ENCODE results near the gene SSNA1. TPM values are rescaled to one million over a fixed set of nuclear protein-coding genes. Genes with fewer than 3 reads are reported as not detected.

The SSNA1 gene
- total and polyA plus RNA-seq, 2 experiments from 2014 or later: 64.5 to 110 TPM

DNA sequence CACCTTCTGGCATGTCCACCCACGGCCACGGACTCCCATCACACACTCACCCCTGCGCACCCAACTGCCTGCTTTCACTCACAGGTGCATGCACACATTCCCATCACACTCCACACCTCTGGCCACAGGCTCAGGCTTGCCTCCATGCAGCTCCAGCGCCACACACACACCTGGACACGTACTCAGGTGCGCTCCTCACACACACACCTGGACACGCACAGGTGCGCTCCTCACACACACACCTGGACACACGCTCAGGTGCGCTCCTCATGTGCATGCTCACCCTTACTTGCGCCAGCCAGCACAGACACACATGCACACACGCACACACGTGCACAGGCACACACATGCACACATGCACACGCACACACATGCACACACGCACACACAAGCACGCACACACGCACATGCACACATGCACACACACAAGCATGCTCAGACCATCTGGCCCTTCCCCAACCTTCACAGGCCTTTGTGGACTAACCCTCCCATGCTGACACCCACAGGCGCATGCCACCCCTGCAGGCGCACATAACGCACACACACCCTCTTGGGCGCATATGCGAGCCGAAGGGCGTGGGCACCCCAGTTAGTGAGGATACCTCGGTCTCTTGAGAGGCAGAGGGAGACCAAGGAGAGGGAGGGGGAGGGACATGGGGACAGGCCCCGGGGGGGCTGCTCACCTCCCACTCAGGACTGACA lies 41.2 kb upstream of the SSNA1 start:
- Histone ChIP-seq H3K9me3 (ENCODE audit: low read depth) (no peaks in the 10 kb centered on the region), H3K4me3 (no peak overlapping the region), H3K27ac (no peak overlapping the region), H3K27me3 (peaks cover 68% of the 10 kb centered on the region), H3K4me1 (ENCODE audit: low read depth) (no peaks in the 10 kb centered on the region), H3K36me3 (no peaks in the 10 kb centered on the region)
- TF ChIP-seq, protein P1, sequence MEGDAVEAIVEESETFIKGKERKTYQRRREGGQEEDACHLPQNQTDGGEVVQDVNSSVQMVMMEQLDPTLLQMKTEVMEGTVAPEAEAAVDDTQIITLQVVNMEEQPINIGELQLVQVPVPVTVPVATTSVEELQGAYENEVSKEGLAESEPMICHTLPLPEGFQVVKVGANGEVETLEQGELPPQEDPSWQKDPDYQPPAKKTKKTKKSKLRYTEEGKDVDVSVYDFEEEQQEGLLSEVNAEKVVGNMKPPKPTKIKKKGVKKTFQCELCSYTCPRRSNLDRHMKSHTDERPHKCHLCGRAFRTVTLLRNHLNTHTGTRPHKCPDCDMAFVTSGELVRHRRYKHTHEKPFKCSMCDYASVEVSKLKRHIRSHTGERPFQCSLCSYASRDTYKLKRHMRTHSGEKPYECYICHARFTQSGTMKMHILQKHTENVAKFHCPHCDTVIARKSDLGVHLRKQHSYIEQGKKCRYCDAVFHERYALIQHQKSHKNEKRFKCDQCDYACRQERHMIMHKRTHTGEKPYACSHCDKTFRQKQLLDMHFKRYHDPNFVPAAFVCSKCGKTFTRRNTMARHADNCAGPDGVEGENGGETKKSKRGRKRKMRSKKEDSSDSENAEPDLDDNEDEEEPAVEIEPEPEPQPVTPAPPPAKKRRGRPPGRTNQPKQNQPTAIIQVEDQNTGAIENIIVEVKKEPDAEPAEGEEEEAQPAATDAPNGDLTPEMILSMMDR (IDR thresholded peaks at IDR 0.05; ENCODE audit: low read depth, low read length): no peak
- DNase-seq (ENCODE audit: low read depth in 1 of 2, low spot score in 1 of 2): no peak

DNA sequence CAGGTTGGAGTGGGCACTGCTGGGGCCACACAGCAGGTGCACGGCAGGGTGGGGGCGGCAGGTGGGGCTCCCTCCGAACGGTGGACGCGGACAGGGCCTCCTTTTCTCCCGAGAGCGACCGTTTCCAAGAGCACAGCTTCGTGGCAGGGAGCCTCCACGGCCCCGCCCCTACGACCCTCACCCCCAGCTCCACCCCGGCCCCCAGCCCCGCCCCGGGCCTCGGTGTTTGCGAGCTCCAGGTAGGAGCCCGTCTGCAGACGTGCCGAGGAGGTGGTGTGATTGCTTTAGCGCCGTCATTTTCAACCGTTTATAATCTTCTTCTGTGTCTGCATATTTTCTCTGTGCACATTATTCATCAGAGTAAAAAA lies 40.7 kb upstream of the SSNA1 start:
- no peak for DNase-seq (ENCODE audit: low read depth in 1 of 2, low spot score in 1 of 2)
- TF ChIP-seq, protein P1 (IDR thresholded peaks at IDR 0.05; ENCODE audit: low read depth, low read length): no peak
- Histone ChIP-seq H3K4me1 (ENCODE audit: low read depth) (no peaks in the 10 kb centered on the region), H3K27me3 (peaks cover 65% of the 10 kb centered on the region), H3K27ac (no peak overlapping the region), H3K36me3 (no peaks in the 10 kb centered on the region), H3K9me3 (ENCODE audit: low read depth) (no peaks in the 10 kb centered on the region), H3K4me3 (no peak overlapping the region)

DNA sequence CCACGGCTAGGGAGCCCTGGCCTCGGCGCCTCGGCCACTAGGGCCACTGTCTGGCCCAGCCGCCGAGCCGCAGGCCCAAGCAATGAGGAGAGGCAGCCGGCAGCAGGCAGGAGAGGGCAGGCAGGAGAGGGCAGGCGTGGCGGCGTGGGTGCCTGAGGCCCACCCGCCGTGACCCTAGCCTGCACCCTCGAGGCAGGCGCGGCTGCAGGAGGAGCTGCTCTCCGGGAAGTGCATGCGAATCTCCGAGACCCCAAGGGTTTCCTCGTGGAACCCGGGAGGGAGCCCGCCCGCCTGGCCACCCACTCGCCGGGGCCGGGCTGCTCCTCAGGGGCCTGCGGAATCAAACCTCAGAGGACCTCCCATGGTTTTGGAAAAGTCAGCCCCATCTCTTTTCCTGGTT lies 40.2 kb upstream of the SSNA1 start:
- peaks cover 61% of the 10 kb centered on the region for H3K27me3 ChIP-seq
- no peaks in the 10 kb centered on the region for H3K9me3 ChIP-seq (ENCODE audit: low read depth)
- H3K36me3 ChIP-seq: no peaks in the 10 kb centered on the region
- DNase-seq (ENCODE audit: low read depth in 1 of 2, low spot score in 1 of 2): no peak
- no peak overlapping the region for H3K4me3 ChIP-seq
- no peak overlapping the region for H3K27ac ChIP-seq
- TF ChIP-seq, protein P1 (IDR thresholded peaks at IDR 0.05; ENCODE audit: low read depth, low read length): no peak
- no peaks in the 10 kb centered on the region for H3K4me1 ChIP-seq (ENCODE audit: low read depth)

DNA sequence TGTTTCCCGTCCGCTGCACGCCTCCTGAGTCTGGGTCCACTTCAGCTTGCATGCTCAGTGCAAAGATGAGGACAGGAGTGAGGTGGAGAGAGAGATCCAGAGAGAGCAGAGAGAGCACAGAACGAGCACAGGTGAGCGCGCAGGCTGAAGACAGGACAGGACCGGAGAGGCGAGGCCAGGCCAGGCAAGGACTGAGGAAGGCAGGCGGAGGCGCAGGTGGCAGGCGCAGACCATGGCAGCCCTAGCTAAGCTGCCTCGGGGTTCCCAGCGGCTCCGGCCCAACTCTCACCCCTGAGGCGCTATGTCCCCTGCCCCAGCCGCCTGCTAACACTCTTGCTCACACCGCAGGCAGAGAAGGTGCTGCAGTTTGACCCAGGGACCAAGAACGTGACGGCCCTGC lies 39.8 kb upstream of the SSNA1 start:
- H3K9me3 ChIP-seq (ENCODE audit: low read depth): no peaks in the 10 kb centered on the region
- no peaks in the 10 kb centered on the region for H3K36me3 ChIP-seq
- peaks cover 56% of the 10 kb centered on the region for H3K27me3 ChIP-seq
- DNase-seq (ENCODE audit: low read depth in 1 of 2, low spot score in 1 of 2): no peak
- TF ChIP-seq, protein P1 (IDR thresholded peaks at IDR 0.05; ENCODE audit: low read depth, low read length): no peak
- no peak overlapping the region for H3K4me3 ChIP-seq
- no peaks in the 10 kb centered on the region for H3K4me1 ChIP-seq (ENCODE audit: low read depth)
- H3K27ac ChIP-seq: no peak overlapping the region

DNA sequence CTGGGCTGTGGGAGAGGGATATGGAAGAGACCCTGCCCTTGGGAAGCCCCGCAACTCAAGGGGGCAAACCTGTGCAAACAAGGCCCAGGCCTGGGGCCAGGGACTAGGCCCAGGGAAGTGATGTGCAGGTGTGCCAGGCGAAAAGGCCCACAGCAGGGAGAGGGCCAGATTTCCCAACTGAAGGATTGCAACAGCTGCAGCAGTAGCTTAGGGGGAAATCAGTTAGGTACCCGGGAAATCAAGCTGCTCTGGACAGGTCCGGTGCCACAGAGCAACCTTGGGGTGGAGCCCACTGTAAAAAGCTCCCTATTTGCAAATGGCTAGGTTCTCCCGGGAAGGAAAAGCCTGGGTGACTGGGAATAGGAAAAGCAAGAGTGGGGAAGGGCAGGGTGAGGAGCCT lies 39.1 kb upstream of the SSNA1 start:
- no peak overlapping the region for H3K27ac ChIP-seq

More for the DNA sequence above, 39.1 kb upstream of the SSNA1 start:
- no peak for DNase-seq (ENCODE audit: low read depth in 1 of 2, low spot score in 1 of 2)
- no peaks in the 10 kb centered on the region for H3K36me3 ChIP-seq
- no peak overlapping the region for H3K4me3 ChIP-seq
- TF ChIP-seq, protein P1 (IDR thresholded peaks at IDR 0.05; ENCODE audit: low read depth, low read length): no peak
- no peaks in the 10 kb centered on the region for H3K4me1 ChIP-seq (ENCODE audit: low read depth)
- no peaks in the 10 kb centered on the region for H3K9me3 ChIP-seq (ENCODE audit: low read depth)
- peaks cover 50% of the 10 kb centered on the region for H3K27me3 ChIP-seq
